Lower lobe of right lung (tissue), 2 donors: ENCODE data around the gene ZNF678. TPM values are rescaled to one million over a fixed set of nuclear protein-coding genes. Genes with fewer than 3 reads are reported as not detected.

Source experiments
- ATAC-seq, 2 donors: fragments of 200-7000 bp; cut with Tn5 transposase; one replicate each; pipeline ENCODE4 v1.9.1; 2020 to 2022; ENCODE audit warnings: mild to moderate bottlenecking in 2 of 2, moderate library complexity in 2 of 2
- DNase-seq: peaks from one replicate; pipeline ENCODE4 v3.0.0-alpha.2; 2020
- H3K27ac ChIP-seq: fragments of 200-600 bp; one replicate; pipeline ENCODE4 v1.8.0; 2022
- H3K27me3 ChIP-seq: fragments of 200-600 bp; one replicate; pipeline ENCODE4 v1.8.0; 2022; ENCODE audit warnings: low read depth
- H3K36me3 ChIP-seq: fragments of 200-600 bp; one replicate; pipeline ENCODE4 v1.8.0; 2022; ENCODE audit warnings: mild to moderate bottlenecking
- H3K4me1 ChIP-seq: fragments of 200-600 bp; one replicate; pipeline ENCODE4 v1.8.0; 2022
- H3K4me3 ChIP-seq: fragments of 200-600 bp; one replicate; pipeline ENCODE4 v1.8.0; 2022; ENCODE audit warnings: mild to moderate bottlenecking
- H3K9me3 ChIP-seq: fragments of 200-600 bp; one replicate; pipeline ENCODE4 v1.8.0; 2022
- CTCF ChIP-seq: fragments of 200-600 bp; IDR thresholded peaks from one replicate; pipeline ENCODE4 v1.8.0; 2022; ENCODE audit warnings: antibody characterized with exemption, mild to moderate bottlenecking
- intact Hi-C: fragments of 100-400 bp; cut with DNase I; formaldehyde crosslinking; loops from one replicate; pipeline ENCODE4 v1.11.0; 2022
- total RNA-seq: library from RNA; stranded (reverse); fragmentation: NEBNext Ultra II Directional; extraction: Animal tissue kit (Norgen Biotek cat#: 25700); gene quantifications from one replicate; pipeline ENCODE4 v1.2.1, GENCODE V29; 2021
- donor health status: DM: no; HTN: yes; CAD: no; lungs with severe emphysema.

The ZNF678 gene
- total RNA-seq, 1 donor from 2014 or later, result 9.0 TPM

- H3K4me3 ChIP-seq, result no peak overlapping the region
- H3K27me3 ChIP-seq, result no peaks in the 10 kb centered on the region
- TF ChIP-seq CTCF, result no peak
- H3K9me3 ChIP-seq, result peaks cover 99% of the 10 kb centered on the region
- H3K4me1 ChIP-seq, result no peaks in the 10 kb centered on the region
- H3K27ac ChIP-seq, result no peak overlapping the region
- intact Hi-C loops, result no loop called here
- no peak for ATAC-seq
- DNase-seq, result no peak
- peaks cover 13% of the 10 kb centered on the region for H3K36me3 ChIP-seq
Measured at GRCh38 chr1:227654858-227655752, 91.7 kb downstream of the ZNF678 start.

GRCh38 chr1:227661495-227661894 is 98.1 kb downstream of the ZNF678 start:
- H3K36me3 ChIP-seq, result no peaks in the 10 kb centered on the region

GRCh38 chr1:227662933-227663332 is 99.6 kb downstream of the ZNF678 start:
- Histone ChIP-seq H3K4me1 (no peaks in the 10 kb centered on the region), H3K4me3 (no peak overlapping the region), H3K27me3 (no peaks in the 10 kb centered on the region), H3K36me3 (no peaks in the 10 kb centered on the region), H3K27ac (no peak overlapping the region), H3K9me3 (peaks cover 100% of the 10 kb centered on the region)
- TF ChIP-seq CTCF, result no peak
- intact Hi-C loops, result no loop called here
- DNase-seq (no peak), ATAC-seq (no peak)

More at GRCh38 chr1:227661495-227661894, 98.1 kb downstream of the ZNF678 start:
- TF ChIP-seq CTCF, result no peak
- intact Hi-C loops, result no loop called here
- DNase-seq (no peak), ATAC-seq (no peak)
- no peaks in the 10 kb centered on the region for H3K27me3 ChIP-seq
- H3K27ac ChIP-seq, result no peak overlapping the region
- H3K9me3 ChIP-seq, result peaks cover 100% of the 10 kb centered on the region
- no peaks in the 10 kb centered on the region for H3K4me1 ChIP-seq
- no peak overlapping the region for H3K4me3 ChIP-seq

- Histone ChIP-seq H3K9me3 (peaks cover 100% of the 10 kb centered on the region), H3K36me3 (no peaks in the 10 kb centered on the region), H3K4me1 (no peaks in the 10 kb centered on the region), H3K27me3 (no peaks in the 10 kb centered on the region), H3K4me3 (no peak overlapping the region), H3K27ac (no peak overlapping the region)
- intact Hi-C loops, result no loop called here
- no peak for TF ChIP-seq CTCF
- ATAC-seq (no peak), DNase-seq (no peak)
Measured at GRCh38 chr1:227666286-227666685, 102.9 kb downstream of the ZNF678 start.

- intact Hi-C loops, result no loop called here
- ATAC-seq, result no peak
- H3K36me3 ChIP-seq, result no peaks in the 10 kb centered on the region
- no peaks in the 10 kb centered on the region for H3K4me1 ChIP-seq
- no peaks in the 10 kb centered on the region for H3K27me3 ChIP-seq
- no peak for DNase-seq
- H3K4me3 ChIP-seq, result no peak overlapping the region
- peaks cover 94% of the 10 kb centered on the region for H3K9me3 ChIP-seq
- no peak overlapping the region for H3K27ac ChIP-seq
- no peak for TF ChIP-seq CTCF
Measured at GRCh38 chr1:227673441-227673840, 110.1 kb downstream of the ZNF678 start.
